Endothelial cell (in vitro differentiated cells): Measurements from ENCODE around the gene GALT. TPM values are rescaled to one million over a fixed set of nuclear protein-coding genes. Genes with fewer than 3 reads are reported as not detected.

Experiments
- DNase-seq: peaks from one replicate; pipeline ENCODE4 v3.0.0; 2021; ENCODE audit warnings: low spot score
- H3K27ac Mint-ChIP-seq: one replicate; pipeline ENCODE4 v1.8.0; 2021; ENCODE audit warnings: mixed read lengths, inconsistent platforms; ENCODE audit not compliant: unreplicated experiment
- H3K27me3 Mint-ChIP-seq: one replicate; pipeline ENCODE4 v1.8.0; 2021; ENCODE audit warnings: mild to moderate bottlenecking, moderate library complexity, mixed read lengths, inconsistent platforms; ENCODE audit not compliant: unreplicated experiment
- H3K36me3 Mint-ChIP-seq: one replicate; pipeline ENCODE4 v1.8.0; 2021; ENCODE audit warnings: mild to moderate bottlenecking, low read depth, mixed read lengths, inconsistent platforms; ENCODE audit not compliant: unreplicated experiment
- H3K4me1 Mint-ChIP-seq: one replicate; pipeline ENCODE4 v1.8.0; 2021; ENCODE audit warnings: mild to moderate bottlenecking, mixed read lengths, inconsistent platforms; ENCODE audit not compliant: unreplicated experiment
- H3K4me3 Mint-ChIP-seq: one replicate; pipeline ENCODE4 v1.8.0; 2021; ENCODE audit warnings: mild to moderate bottlenecking, mixed read lengths, inconsistent platforms; ENCODE audit not compliant: unreplicated experiment
- H3K9me3 Mint-ChIP-seq: one replicate; pipeline ENCODE4 v1.8.0; 2021; ENCODE audit warnings: mixed read lengths, inconsistent platforms; ENCODE audit not compliant: unreplicated experiment
- total RNA-seq: library from RNA; stranded (reverse); fragmentation: NEBNext Ultra II Directional; extraction: Animal tissue kit (Norgen Biotek cat#: 25700); gene quantifications from one replicate; pipeline ENCODE4 v1.2.1, GENCODE V29; 2021; ENCODE audit not compliant: unreplicated experiment
- TF ChIP-seq, protein P1 (sequence below): fragments of 200-600 bp; sonication (generic); IDR thresholded peaks from one replicate; pipeline ENCODE4 v1.5.0; 2021; ENCODE audit warnings: antibody characterized with exemption; ENCODE audit not compliant: unreplicated experiment

Gene GALT
- total RNA-seq, 1 donor from 2014 or later: 53.1 TPM

DNA sequence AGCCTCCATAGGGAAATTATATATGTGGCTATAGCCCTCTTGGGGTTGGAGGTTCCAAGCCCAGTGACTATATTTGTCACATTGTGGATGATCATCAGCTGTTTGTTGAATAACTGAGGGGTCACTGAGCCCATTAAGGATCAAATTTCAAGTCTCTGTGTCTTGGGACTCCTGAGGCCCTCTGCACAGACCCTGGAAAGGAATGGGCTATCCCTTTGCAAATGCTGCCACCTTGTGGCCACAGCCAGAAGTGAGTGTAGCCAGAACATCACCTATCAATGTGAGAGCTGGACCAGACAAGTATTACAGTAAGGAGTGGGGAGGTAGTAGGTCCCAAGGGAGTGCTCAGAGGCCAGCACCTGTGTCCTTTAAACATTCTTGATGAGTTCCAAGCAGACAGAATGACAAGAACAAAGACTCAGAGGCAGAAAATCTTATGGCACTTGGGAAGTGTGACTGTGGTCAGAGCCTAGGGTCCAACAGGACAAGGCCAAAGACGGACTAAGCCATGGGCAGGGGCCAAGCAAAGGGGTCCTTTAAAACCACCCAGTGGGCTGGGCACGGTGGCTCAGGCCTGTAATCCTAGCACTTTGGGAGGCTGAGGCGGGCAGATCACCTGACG is 42.8 kb upstream of the GALT start:
- H3K27ac Mint-ChIP-seq: no peak overlapping the region
- TF ChIP-seq, protein P1, sequence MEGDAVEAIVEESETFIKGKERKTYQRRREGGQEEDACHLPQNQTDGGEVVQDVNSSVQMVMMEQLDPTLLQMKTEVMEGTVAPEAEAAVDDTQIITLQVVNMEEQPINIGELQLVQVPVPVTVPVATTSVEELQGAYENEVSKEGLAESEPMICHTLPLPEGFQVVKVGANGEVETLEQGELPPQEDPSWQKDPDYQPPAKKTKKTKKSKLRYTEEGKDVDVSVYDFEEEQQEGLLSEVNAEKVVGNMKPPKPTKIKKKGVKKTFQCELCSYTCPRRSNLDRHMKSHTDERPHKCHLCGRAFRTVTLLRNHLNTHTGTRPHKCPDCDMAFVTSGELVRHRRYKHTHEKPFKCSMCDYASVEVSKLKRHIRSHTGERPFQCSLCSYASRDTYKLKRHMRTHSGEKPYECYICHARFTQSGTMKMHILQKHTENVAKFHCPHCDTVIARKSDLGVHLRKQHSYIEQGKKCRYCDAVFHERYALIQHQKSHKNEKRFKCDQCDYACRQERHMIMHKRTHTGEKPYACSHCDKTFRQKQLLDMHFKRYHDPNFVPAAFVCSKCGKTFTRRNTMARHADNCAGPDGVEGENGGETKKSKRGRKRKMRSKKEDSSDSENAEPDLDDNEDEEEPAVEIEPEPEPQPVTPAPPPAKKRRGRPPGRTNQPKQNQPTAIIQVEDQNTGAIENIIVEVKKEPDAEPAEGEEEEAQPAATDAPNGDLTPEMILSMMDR: peak; percentile 92
- peaks cover 5% of the 10 kb centered on the region for H3K27me3 Mint-ChIP-seq
- H3K4me3 Mint-ChIP-seq: no peak overlapping the region
- H3K4me1 Mint-ChIP-seq: peaks cover 3% of the 10 kb centered on the region
- no peaks in the 10 kb centered on the region for H3K36me3 Mint-ChIP-seq
- DNase-seq: peak; percentile 93
- H3K9me3 Mint-ChIP-seq: no peaks in the 10 kb centered on the region

DNA sequence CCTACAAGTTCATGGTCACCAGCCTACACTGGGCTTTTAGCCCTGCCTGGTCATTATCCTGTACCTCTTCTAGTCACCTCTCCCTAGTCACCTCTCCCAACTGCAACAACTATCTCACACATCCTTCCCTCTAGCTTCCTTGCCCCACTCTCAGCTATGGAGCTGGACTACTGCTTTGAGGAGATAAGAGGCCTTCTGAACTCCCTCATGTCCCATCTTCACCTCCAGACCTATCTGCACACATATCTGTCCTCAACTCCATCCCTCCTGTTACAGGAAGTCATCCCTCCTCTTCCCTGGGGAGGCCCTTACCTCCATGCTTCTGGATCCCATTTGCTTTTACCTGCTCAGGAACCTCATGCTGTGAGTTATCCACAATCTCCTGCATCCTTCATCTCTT is 40.3 kb upstream of the GALT start:
- H3K27me3 Mint-ChIP-seq: peaks cover 5% of the 10 kb centered on the region
- DNase-seq: no peak
- H3K9me3 Mint-ChIP-seq: no peaks in the 10 kb centered on the region
- H3K36me3 Mint-ChIP-seq: no peaks in the 10 kb centered on the region
- TF ChIP-seq, protein P1: no peak
- H3K4me3 Mint-ChIP-seq: no peak overlapping the region
- no peak overlapping the region for H3K27ac Mint-ChIP-seq
- peaks cover 2% of the 10 kb centered on the region for H3K4me1 Mint-ChIP-seq

DNA sequence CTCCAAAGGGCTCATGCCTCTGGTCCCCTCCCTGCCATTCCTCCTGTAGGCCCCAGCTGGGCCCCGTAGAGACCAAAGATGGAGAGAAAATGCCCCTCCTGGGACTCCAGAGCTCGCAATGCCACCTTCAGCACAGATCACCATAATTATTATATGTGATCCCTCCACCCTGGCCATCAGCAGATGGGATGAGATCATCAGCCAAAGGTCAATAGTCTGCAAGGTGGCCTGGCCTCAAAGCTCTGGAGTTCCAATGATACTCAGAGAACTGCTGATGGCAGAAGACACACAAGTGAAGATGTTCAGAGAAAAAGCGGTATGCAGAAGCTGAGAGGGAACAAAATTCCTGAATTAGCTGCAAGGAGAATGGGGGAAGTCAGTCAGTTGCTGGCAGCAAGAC is 39.6 kb upstream of the GALT start:
- H3K36me3 Mint-ChIP-seq: no peaks in the 10 kb centered on the region
- H3K27me3 Mint-ChIP-seq: peaks cover 9% of the 10 kb centered on the region
- no peak overlapping the region for H3K4me3 Mint-ChIP-seq
- DNase-seq: no peak
- TF ChIP-seq, protein P1: no peak
- H3K4me1 Mint-ChIP-seq: peaks cover 7% of the 10 kb centered on the region
- no peaks in the 10 kb centered on the region for H3K9me3 Mint-ChIP-seq
- no peak overlapping the region for H3K27ac Mint-ChIP-seq

DNA sequence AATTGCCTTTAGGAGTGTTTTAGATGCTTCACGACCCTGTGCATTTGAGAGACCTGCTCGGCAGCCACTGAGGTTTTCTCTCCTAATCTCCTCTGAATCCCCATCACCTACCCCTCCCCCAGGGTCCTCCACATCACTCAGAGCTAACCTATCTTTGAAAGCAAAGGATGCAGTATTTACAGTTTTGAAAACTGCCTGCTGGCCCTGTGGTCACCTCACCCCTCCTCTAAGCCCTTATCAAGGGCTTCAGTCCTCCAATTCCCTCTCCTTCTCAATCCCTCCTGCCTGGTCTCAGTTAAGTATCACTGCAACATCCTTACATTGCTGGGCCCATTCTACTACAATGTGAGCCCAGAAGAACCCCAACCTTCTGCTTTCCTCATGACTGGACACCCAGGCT is 39.1 kb upstream of the GALT start:
- H3K36me3 Mint-ChIP-seq: no peaks in the 10 kb centered on the region
- no peak for DNase-seq
- TF ChIP-seq, protein P1: no peak
- peaks cover 7% of the 10 kb centered on the region for H3K4me1 Mint-ChIP-seq
- H3K27ac Mint-ChIP-seq: no peak overlapping the region
- H3K9me3 Mint-ChIP-seq: no peaks in the 10 kb centered on the region
- no peak overlapping the region for H3K4me3 Mint-ChIP-seq
- peaks cover 9% of the 10 kb centered on the region for H3K27me3 Mint-ChIP-seq

DNA sequence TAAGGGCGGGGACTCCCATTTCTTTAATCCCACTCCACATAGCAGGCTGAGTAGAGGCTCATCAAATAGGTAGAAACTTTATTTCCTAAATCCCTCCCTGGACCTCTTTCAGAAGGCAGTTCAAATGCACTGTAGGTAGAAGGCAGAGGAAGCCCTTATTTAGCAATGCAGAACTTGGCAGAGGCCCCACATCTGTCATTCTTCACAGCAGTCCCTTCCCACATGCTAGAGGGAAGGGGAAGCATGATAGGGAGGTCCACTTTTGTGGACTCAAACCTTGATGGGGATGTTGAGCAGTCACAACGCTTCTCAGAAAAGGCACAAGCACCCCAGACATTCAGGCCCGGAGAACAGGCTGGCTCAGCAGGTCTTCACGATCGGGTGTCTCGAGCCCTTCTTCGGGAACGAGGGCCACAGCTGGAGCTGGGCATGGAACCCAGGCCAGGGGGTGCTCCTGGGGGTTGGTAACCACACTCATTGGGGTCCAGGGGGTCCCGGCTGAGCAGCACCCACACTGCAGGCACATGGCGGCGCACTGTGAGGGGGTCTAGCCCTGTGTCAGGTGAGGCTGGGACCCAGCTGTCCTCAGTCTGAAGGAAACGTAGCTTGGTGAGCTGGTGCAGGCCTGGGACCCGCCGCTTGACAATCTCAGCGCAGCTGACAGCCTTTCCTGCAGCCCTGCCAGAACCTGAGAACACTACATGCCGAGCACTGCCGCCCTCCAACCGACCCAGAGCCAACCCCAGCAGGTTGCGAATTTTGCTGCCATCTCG is 35.9 kb upstream of the GALT start:
- H3K27ac Mint-ChIP-seq: no peak overlapping the region
- peaks cover 15% of the 10 kb centered on the region for H3K4me1 Mint-ChIP-seq
- H3K4me3 Mint-ChIP-seq: peak overlapping the region; percentile 90
- no peak for DNase-seq
- H3K27me3 Mint-ChIP-seq: peaks cover 9% of the 10 kb centered on the region
- TF ChIP-seq, protein P1: no peak
- peaks cover 8% of the 10 kb centered on the region for H3K36me3 Mint-ChIP-seq
- no peaks in the 10 kb centered on the region for H3K9me3 Mint-ChIP-seq
